Measurements from ENCODE around the gene NSFL1C. TPM values are rescaled to one million over a fixed set of nuclear protein-coding genes. Genes with fewer than 3 reads are reported as not detected.
"Not testable (repeated sequence)": the region's sequence is repeated elsewhere in the genome, so short reads cannot be mapped to it uniquely, and the experiment has no call there.

Gene NSFL1C
- 100 to 1,000 TPM in 2 of 4 donors, 10 to 100 TPM in 2; 75.7 to 107 (median 99.5) TPM for polyA plus RNA-seq (ENCODE audit: insufficient read length in 4 of 4)

GRCh38 chr20:1466211-1467081 is at the start of gene NSFL1C:
TSS of gene NSFL1C (minus strand) at chr20:1466849. CDS start at chr20:1466824, 25 bp downstream.
- peak; percentile 83 to 90 (median 86) for DNase-seq (ENCODE audit: low read depth in 4 of 4, low spot score in 3 of 4)

GRCh38 chr20:1513801-1514200 is 47.2 kb upstream of the NSFL1C start:
- DNase-seq (ENCODE audit: low read depth in 4 of 4, low spot score in 3 of 4) = no peak

GRCh38 chr20:1509237-1509636 is 42.6 kb upstream of the NSFL1C start:
- DNase-seq (ENCODE audit: low read depth in 4 of 4, low spot score in 3 of 4) = no peak

GRCh38 chr20:1508574-1508973 is 41.9 kb upstream of the NSFL1C start:
- DNase-seq (ENCODE audit: low read depth in 4 of 4, low spot score in 3 of 4) = no peak

- no peak for DNase-seq (ENCODE audit: low read depth in 4 of 4, low spot score in 3 of 4)
Measured at GRCh38 chr20:1507276-1507675, 40.6 kb upstream of the NSFL1C start.

- DNase-seq (ENCODE audit: low read depth in 4 of 4, low spot score in 3 of 4) = no peak
Measured at GRCh38 chr20:1505871-1506270, 39.2 kb upstream of the NSFL1C start.

- no peak for DNase-seq (ENCODE audit: low read depth in 4 of 4, low spot score in 3 of 4)
Measured at GRCh38 chr20:1505361-1505760, 38.7 kb upstream of the NSFL1C start.

GRCh38 chr20:1503564-1504227 is 37.0 kb upstream of the NSFL1C start:
- DNase-seq (ENCODE audit: low read depth in 4 of 4, low spot score in 3 of 4) = peak; percentile 27 to 55 (median 36)

GRCh38 chr20:1500496-1500895 is 33.8 kb upstream of the NSFL1C start:
- no peak for DNase-seq (ENCODE audit: low read depth in 4 of 4, low spot score in 3 of 4)

- DNase-seq (ENCODE audit: low read depth in 4 of 4, low spot score in 3 of 4) = no peak
Measured at GRCh38 chr20:1499528-1500420, 33.1 kb upstream of the NSFL1C start.

GRCh38 chr20:1497371-1497770 is 30.7 kb upstream of the NSFL1C start:
- not testable (repeated sequence) for DNase-seq (ENCODE audit: low read depth in 4 of 4, low spot score in 3 of 4)

GRCh38 chr20:1496930-1497329 is 30.3 kb upstream of the NSFL1C start:
- no peak for DNase-seq (ENCODE audit: low read depth in 4 of 4, low spot score in 3 of 4)

- DNase-seq (ENCODE audit: low read depth in 4 of 4, low spot score in 3 of 4) = no peak
Measured at GRCh38 chr20:1494436-1494835, 27.8 kb upstream of the NSFL1C start.

- DNase-seq (ENCODE audit: low read depth in 4 of 4, low spot score in 3 of 4) = no peak
Measured at GRCh38 chr20:1493536-1493935, 26.9 kb upstream of the NSFL1C start.

GRCh38 chr20:1491860-1492642 is 25.4 kb upstream of the NSFL1C start:
- DNase-seq (ENCODE audit: low read depth in 4 of 4, low spot score in 3 of 4) = no peak

GRCh38 chr20:1491281-1491840 is 24.7 kb upstream of the NSFL1C start, which contains the start of gene SIRPB2:
TSS of gene SIRPB2 (minus strand) at chr20:1491420. CDS start at chr20:1491359, 61 bp downstream.
- no peak for DNase-seq (ENCODE audit: low read depth in 4 of 4, low spot score in 3 of 4)

GRCh38 chr20:1490643-1491195 is 24.1 kb upstream of the NSFL1C start:
- DNase-seq (ENCODE audit: low read depth in 4 of 4, low spot score in 3 of 4) = no peak

GRCh38 chr20:1489764-1490436 is 23.3 kb upstream of the NSFL1C start:
- DNase-seq (ENCODE audit: low read depth in 4 of 4, low spot score in 3 of 4) = no peak

- DNase-seq (ENCODE audit: low read depth in 4 of 4, low spot score in 3 of 4) = no peak
Measured at GRCh38 chr20:1489325-1489724, 22.7 kb upstream of the NSFL1C start.
